Forelimb muscle (tissue), 1 donor: Measurements from ENCODE around the gene NR0B2. TPM values are rescaled to one million over a fixed set of nuclear protein-coding genes. Genes with fewer than 3 reads are reported as not detected.
"Not testable (repeated sequence)": the region's sequence is repeated elsewhere in the genome, so short reads cannot be mapped to it uniquely, and the experiment has no call there.

Experiments used
- DNase-seq: peaks from one replicate; pipeline ENCODE4 v3.0.0-alpha.2; 2013; ENCODE audit warnings: low read depth
- polyA plus RNA-seq: library from polyadenylated mRNA; unstranded; fragments of 120-200 nt; gene quantifications from one replicate; pipeline ENCODE4 v1.2.1, GENCODE V29; 2013; ENCODE audit not compliant: insufficient read length

Gene NR0B2
- polyA plus RNA-seq, 1 donor: not detected

GRCh38 chr1:26889551-26890466 lies 24.0 kb downstream of the NR0B2 start, which contains the start of gene GPN2:
Gene GPN2, minus strand, starts transcription at chr1:26890283. Its CDS starts 187 bp downstream, at chr1:26890096.
- DNase-seq: peak; percentile 79

DNA sequence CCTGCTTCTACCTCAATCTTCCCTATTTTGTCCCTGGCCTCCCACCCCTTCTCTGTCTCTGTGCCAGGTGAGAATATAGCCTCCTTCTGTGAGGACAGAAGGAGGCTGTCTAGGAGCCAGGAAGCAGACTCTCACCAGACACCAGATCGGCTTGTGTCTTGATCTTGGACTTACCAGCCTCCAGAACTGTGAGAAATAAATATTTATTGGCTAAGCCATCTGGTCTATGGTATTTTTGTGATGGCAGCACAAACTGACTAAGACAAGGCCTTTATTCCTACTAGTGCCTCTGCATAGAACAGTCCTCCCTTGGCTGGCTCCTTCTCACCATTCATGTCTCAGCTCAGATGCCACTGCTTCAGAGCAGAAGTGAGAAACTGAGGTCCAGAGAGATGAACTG lies 25.5 kb downstream of the NR0B2 start:
- no peak for DNase-seq

DNA sequence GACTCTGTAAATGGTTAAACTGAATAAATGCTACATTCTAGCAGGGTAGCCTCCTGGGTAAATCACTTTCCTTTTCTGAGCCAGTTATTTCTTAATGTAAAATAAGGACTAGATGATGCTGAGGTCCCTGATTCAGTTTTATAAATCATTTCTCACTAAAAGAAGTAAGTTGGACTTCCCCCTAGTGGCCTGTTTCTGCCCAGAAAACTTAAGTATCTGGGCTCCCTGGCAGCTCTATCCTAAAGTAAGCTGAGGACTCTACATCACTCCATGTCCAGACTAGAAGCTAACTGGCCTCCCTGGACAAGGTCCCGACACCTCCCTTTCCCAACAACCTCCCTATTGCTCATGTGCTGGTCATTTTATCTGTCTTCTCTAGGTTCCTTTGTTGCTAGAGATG lies 26.6 kb downstream of the NR0B2 start:
- no peak for DNase-seq

DNA sequence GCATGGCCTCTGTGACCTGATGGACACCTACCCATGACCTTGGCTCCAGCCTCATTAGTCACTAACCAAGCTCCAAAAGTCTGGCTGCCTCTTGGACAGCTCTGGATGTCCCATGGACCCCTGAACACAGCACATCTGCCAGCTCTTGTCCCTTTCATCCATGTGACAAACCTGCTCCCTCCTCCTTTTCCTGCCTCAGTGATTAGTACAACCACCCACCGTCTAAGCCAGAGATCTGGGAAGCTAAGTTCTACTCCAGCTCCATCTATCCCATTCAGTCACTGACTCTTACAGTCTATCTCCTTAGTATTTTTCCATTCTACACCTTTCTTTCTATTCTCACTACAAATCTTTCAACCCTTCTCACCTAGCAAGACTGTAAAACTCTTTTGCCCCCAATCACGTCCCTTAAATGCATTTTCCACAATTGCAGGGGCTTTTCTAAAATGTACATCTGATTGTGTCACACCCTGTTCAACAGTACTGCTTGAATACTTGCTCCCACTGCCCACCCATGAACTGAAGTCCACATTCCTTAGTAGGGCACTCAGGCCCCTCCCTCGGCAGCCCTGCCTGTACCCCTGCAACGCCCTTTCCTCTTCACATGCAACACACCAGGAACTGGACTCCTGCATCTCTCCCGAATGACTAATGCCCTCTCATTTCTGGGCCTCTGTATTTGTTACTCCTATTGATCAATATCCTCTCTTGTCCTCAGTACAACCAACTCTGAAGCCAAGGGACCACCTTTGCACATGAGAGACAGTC lies 30.9 kb downstream of the NR0B2 start:
- DNase-seq: no peak

DNA sequence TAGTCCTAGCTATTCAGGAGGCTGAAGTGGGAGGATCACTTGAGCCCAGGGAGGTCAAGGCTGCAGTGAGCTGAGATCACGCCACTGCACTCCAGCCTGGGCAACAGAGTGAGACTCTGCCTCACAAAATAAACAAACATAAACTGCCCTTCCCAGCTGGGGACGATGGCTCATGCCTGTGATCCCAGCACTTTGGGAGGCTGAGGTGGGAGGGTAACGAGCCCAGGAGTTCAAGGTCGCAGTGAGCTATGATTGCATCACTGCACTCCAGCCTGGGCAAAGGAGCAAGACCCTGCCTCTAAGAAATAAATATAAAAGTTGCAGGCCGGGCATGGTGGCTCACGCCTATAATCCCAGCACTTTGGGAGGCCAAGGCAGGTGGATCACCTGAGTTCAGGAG lies 32.2 kb downstream of the NR0B2 start:
- not testable (repeated sequence) for DNase-seq

GRCh38 chr1:26879793-26880192 lies 34.0 kb downstream of the NR0B2 start:
- no peak for DNase-seq

DNA sequence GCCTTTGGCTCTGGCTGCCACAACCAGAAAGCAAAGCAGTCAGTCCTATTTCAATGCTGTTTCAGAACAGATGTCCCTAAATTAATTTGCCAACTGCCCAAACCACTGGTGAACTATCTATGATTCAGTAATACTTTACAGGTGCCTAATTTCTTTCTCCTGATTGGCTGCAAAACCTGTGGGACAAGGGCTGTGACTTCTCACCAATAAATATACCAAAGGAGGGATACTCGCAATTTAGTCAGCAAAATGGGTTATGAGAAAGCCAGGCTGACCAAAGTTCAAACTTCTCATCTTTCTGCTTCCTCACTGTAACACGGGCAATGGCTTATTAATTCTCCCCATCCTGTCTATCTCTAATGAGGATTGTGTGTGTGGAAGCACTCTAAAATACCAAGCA lies 36.4 kb downstream of the NR0B2 start:
- DNase-seq: no peak

GRCh38 chr1:26874896-26875295 lies 38.9 kb downstream of the NR0B2 start:
- no peak for DNase-seq

DNA sequence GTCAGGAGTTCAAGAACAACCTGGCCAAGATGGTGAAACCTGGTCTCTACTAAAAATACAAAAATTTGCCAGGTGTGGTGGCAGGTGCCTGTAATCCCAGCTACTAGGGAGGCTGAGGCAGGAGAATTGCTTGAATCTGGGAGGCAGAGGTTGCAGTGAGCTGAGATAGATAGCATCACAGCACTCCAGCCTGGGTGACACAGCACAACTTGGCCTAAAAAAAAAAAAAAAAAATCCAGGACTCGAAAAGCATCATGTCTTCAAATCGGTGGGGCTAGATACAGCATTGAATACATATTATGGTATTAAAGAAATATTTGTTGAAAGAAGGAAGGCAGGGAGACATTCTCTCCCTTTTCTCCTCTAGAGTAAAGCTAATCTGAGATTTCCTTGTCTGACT lies 40.7 kb downstream of the NR0B2 start:
- DNase-seq: not testable (repeated sequence)

DNA sequence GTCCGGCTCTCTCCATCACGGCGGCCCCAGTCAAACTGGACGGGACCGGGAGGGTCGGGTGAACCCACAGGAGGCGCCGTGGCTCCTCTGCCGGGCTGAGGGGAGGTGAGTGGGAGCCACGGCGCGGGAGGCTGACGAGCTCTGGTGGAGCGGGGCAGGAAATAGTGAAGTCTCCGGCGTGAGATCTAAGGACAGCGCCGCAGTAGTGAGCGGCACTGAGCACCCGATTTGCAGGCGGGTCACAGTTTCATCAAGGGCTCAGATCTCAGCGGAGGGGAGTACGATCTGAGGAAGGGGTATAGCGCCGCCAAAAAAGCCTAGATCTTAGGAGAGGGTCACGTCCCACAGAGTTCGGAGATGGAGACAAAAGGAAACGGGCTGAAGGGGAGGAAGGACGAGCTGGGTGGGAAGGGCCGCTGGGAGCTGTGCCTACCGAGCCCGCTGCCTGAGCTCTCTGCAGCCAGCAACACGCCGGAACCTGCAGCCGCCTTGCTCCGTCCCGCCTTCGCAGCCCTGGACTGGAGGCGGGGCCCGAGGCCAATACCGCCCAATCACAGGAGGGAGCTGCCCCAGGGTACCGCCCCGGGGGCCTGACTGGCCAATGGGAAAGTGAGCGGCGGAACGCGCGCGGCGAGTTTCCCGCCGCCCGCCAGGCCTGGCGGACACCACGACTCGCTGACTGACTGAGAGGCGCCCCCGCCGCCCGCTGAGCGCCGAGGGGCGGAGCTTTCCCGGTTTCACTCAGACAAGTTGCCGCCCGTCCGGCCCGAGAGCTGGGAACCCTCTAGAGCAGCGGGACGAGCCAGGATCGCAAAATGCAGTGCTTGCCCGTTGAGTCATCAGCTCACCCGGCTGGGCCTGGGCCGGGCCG lies 48.9 kb downstream of the NR0B2 start:
- peak; percentile 93 for DNase-seq

GRCh38 chr1:26863685-26864077 lies 50.1 kb downstream of the NR0B2 start:
- DNase-seq: no peak

- DNase-seq: no peak
These were observed 50.7 kb downstream of the NR0B2 start, which contains the start of gene SFN for GRCh38 chr1:26862781-26863684. Gene SFN, plus strand, starts transcription at chr1:26863149. Its CDS starts 64 bp downstream, at chr1:26863213.

DNA sequence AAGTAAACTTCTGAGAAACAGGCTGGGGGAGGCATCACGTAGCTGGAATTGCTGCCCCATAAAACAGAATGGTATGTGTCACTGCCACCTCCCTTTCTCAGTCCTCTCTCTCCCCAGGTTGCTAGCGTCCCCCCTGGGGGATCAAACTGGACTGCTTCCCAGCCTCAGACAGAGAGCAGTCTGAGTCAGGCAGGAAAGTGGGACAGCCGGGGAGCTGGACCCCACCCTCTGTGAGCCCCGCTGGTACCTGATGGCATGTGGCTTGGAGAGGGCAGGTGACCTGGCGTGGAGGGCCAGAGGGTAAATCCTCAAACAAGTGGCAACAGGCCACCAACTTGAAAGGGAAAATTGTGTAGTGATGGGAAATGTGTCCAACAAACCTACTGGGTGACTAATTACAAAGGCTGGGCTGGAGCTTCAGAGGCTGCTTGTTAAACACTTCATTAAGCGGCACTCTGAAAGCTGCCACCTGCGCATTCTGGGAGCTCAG lies 51.8 kb downstream of the NR0B2 start:
- no peak for DNase-seq

Other genes with a start within 250 kb of the NR0B2 start
- gene ARID1A, start 218.0 kb downstream of the NR0B2 start, polyA plus RNA-seq: 41.5 TPM
- 7.1 TPM for gene PIGV, start 126.0 kb downstream of the NR0B2 start, polyA plus RNA-seq
- gene ZDHHC18, start 87.3 kb downstream of the NR0B2 start, polyA plus RNA-seq: 14.9 TPM
- gene SFN, start 50.8 kb downstream of the NR0B2 start, polyA plus RNA-seq: 0.10 TPM
- gene GPN2, start 23.7 kb downstream of the NR0B2 start, polyA plus RNA-seq: 19.1 TPM
- gene GPATCH3, start 13.5 kb downstream of the NR0B2 start, polyA plus RNA-seq: 9.9 TPM
- 50.2 TPM for gene NUDC, start 7.8 kb upstream of the NR0B2 start, polyA plus RNA-seq
- gene KDF1, start 46.5 kb upstream of the NR0B2 start, polyA plus RNA-seq: not detected
- gene TRNP1, start 79.7 kb upstream of the NR0B2 start, polyA plus RNA-seq: 0.96 TPM
- 0.65 TPM for gene TENT5B, start 98.9 kb upstream of the NR0B2 start, polyA plus RNA-seq
- gene SLC9A1, start 241.2 kb upstream of the NR0B2 start, polyA plus RNA-seq: 14.4 TPM